ENCODE data around the gene ARID3A. TPM values are rescaled to one million over a fixed set of nuclear protein-coding genes. Genes with fewer than 3 reads are reported as not detected.

The ARID3A gene
- total RNA-seq, 4 donors from 2014 or later, result 1.8 to 9.9 (median 7.8) TPM

DNA sequence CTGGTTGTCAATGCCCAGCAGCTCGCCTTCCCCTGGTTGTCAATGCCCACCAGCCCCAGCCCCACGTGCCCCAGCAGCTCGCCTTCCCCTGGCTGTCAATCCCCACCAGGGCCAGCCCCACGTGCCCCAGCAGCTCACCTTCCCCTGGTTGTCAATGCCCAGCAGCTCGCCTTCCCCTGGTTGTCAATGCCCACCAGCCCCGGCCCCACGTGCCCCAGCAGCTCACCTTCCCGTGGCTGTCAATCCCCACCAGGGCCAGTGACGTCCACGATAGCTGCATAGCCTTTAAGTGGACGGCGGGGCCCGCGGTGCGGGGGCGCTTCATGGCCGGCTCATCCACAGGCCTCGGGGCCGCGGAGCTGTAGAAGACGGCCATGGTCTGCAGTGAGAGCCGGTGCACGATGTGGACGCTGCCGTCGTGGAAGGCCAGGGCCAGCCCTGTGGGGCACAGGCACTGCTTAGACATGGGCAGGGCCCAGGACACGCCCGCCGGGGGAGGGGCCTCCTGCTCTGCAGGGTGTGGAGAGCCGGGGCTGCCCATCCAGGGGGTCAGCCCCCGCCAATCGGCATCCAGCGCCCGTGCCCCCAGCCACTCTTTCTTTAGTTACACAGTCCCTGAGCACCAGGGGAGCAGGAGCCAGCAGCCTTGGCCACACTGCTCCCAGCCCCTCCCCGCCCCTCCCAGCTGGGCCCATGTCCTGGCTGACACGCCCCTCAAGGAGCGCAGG is 46.0 kb upstream of the ARID3A start:
- no peak overlapping the region for H3K27ac ChIP-seq
- H3K36me3 ChIP-seq, result peaks cover 0 to 53% of the 10 kb centered on the region in 2 donors
- in situ Hi-C loops (cut with MboI; ENCODE audit: low sequenced_read_pairs in 4 of 4), result no loop called here

DNA sequence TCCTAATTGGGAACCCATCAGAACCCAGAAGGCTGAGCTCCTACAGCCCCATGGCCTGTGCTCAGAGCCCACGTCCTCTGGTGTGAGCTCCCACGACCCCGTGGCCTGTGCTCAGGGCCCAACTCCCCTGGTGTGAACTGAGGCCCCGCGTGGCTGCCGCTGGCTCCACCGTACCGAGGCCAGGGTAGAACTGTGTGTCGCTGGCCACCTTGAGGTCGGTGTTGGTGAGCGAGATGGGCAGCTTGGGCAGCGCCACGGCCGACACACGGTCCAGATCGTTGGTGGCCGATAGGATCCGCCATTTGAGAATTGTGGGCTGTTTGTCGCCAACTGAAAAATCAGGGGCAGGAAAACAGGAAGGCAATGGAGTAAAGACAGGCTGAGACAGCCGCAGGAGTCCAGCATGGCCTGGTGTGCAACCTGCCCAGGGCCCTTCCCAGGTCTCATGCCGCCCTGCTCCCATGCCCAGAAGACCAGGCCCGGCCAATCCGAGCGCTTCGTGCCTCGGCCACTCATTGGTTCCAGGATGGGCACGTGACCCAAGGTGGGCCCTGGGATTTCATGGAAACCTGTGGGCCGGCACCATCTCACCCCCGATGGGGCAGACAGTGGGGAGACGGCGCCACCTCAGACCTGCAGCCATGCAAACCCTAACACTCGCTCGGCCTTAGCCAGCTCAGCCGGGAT is 44.3 kb upstream of the ARID3A start:
- DNase-seq, result no peak
- no peaks in the 10 kb centered on the region for H3K27me3 ChIP-seq
- no peaks in the 10 kb centered on the region for H3K4me1 ChIP-seq
- ATAC-seq, result no peak
- H3K9me3 ChIP-seq, result no peaks in the 10 kb centered on the region
- no peak for TF ChIP-seq POLR2A (IDR thresholded peaks at IDR 0.05)
- peaks cover 0 to 70% of the 10 kb centered on the region in 2 donors for H3K36me3 ChIP-seq
- intact Hi-C loops (cut with DNase I; ENCODE audit: low total_unique reads) (no loop called here), in situ Hi-C loops (cut with MboI; ENCODE audit: low sequenced_read_pairs in 4 of 4) (no loop called here)
- H3K4me3 ChIP-seq, result no peak overlapping the region
- H3K27ac ChIP-seq, result no peak overlapping the region

More for the DNA sequence above, 46.0 kb upstream of the ARID3A start:
- intact Hi-C loops (cut with DNase I; ENCODE audit: low total_unique reads), result no loop called here
- ATAC-seq (no peak), DNase-seq (no peak)
- no peaks in the 10 kb centered on the region for H3K27me3 ChIP-seq
- H3K4me3 ChIP-seq, result no peak overlapping the region
- TF ChIP-seq CTCF (IDR thresholded peaks at IDR 0.05 in 4 of 5, conservative IDR thresholded peaks at IDR 0.05 in 1 of 5) (no peak), POLR2A (IDR thresholded peaks at IDR 0.05) (no peak)
- no peaks in the 10 kb centered on the region for H3K9me3 ChIP-seq
- no peaks in the 10 kb centered on the region for H3K4me1 ChIP-seq

DNA sequence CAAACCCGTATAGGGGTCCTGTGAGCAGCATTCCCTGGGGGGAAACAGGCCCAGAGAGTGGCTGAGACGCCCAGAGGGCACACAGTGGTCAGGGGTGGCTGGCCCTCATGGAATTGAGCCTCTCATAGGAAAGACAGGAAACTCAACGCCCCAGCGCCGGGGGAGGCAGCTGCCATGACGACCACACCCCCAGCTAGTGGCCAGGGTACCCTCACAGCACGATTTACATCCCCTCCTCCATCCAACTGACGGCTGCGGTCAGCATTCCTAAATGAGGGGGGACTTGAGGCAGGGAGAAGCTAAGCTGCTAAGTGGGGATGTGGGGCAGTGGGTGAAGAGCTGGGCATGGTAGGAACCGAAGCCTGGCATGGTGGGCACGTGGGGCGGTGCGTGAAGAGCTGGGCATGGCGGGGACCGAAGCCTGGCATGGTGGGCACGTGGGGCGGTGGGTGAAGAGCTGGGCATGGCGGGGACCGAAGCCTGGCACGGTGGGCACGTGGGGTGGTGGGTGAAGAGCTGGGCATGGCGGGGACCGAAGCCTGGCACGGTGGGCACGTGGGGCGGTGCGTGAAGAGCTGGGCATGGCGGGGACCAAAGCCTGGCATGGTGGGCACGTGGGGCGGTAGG is 42.9 kb upstream of the ARID3A start:
- DNase-seq, result no peak
- H3K27ac ChIP-seq, result no peak overlapping the region
- no peak for ATAC-seq
- intact Hi-C loops (cut with DNase I; ENCODE audit: low total_unique reads), result no loop called here
- no peaks in the 10 kb centered on the region for H3K4me1 ChIP-seq
- H3K27me3 ChIP-seq, result no peaks in the 10 kb centered on the region
- H3K36me3 ChIP-seq, result peaks cover 0 to 74% of the 10 kb centered on the region in 2 donors
- TF ChIP-seq POLR2A (IDR thresholded peaks at IDR 0.05) (no peak), CTCF (IDR thresholded peaks at IDR 0.05 in 4 of 5, conservative IDR thresholded peaks at IDR 0.05 in 1 of 5) (no peak)
- in situ Hi-C loops (cut with MboI; ENCODE audit: low sequenced_read_pairs in 4 of 4), result no loop called here
- no peaks in the 10 kb centered on the region for H3K9me3 ChIP-seq
- H3K4me3 ChIP-seq, result no peak overlapping the region

DNA sequence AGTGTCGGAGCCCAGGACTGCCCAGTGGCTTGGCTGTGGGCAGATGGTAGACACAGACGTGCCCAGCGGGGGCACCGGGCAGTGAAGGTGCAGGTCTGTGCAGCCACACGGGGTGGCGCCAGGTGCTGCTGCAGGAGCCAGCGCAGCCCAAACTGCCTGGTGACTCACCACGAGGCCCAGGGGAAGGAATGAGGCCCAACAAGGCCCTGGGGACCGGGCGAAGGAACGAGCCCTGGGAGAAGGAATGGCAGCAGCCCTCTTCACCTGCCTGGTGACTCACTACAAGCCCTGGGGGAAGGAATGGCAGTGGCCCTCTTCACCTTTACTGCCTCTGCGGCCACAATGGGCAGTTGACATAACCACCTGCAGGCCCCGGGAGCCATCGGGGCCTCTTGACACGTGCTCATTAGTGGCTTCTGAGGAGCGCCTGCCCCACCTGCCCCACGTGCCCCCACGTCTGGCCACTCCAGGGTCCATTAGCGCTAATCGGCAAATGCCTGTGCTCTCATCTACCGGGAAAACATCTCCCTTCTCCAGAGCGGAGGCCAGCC is 42.1 kb upstream of the ARID3A start:
- no peak for ATAC-seq
- no peaks in the 10 kb centered on the region for H3K4me1 ChIP-seq
- no peak overlapping the region for H3K27ac ChIP-seq
- H3K27me3 ChIP-seq, result no peaks in the 10 kb centered on the region
- H3K36me3 ChIP-seq, result peaks cover 0 to 74% of the 10 kb centered on the region in 2 donors
- H3K4me3 ChIP-seq, result no peak overlapping the region
- in situ Hi-C loops (cut with MboI; ENCODE audit: low sequenced_read_pairs in 4 of 4) (no loop called here), intact Hi-C loops (cut with DNase I; ENCODE audit: low total_unique reads) (no loop called here)
- no peak for DNase-seq
- TF ChIP-seq CTCF (IDR thresholded peaks at IDR 0.05 in 4 of 5, conservative IDR thresholded peaks at IDR 0.05 in 1 of 5) (no peak), POLR2A (IDR thresholded peaks at IDR 0.05) (no peak)
- no peaks in the 10 kb centered on the region for H3K9me3 ChIP-seq

Measured in gastrocnemius medialis (tissue), 4 donors.